GM13977 (cell line): ENCODE results near the gene MAML3.

Experiments
- DNase-seq: peaks from one replicate; pipeline ENCODE4 v3.0.0; 2012; ENCODE audit warnings: low spot score
- CTCF ChIP-seq: IDR thresholded peaks from 2 replicates; pipeline ENCODE4 v1.5.1; 2012; ENCODE audit warnings: mild to moderate bottlenecking, control low read depth; ENCODE audit not compliant: insufficient read depth; ENCODE audit errors: extremely low read depth, missing control alignments
- in situ Hi-C: fragments of 300-500 bp; cut with MboI; formaldehyde crosslinking; loops from one replicate; pipeline ENCODE4 v1.12.0; 2022; ENCODE audit warnings: low sequenced_read_pairs, low pct_unique_long_range_greater_than_20kb, mixed read lengths, inconsistent platforms; ENCODE audit not compliant: unreplicated experiment

Gene MAML3

DNA sequence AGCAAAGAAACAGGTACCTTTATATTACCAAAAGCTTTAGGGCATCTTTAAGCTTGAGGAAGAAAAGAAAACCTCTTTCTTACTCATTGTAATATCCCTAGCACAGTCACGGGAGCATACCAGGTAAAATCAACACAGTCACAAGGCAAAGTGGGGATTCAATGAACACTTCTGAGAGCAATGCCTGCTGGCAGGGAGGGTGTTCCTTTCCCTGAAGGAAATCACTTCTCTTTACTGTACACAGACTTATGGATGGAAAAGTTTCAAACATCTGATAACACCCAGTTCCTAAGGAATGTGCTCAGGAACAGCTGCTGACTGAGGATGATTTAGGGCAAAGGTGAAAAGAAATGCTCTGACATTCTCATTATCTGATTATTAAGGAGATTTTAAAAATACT, 94.8 kb downstream of the MAML3 start:
- no peak for DNase-seq
- TF ChIP-seq CTCF = no peak

GRCh38 chr4:140057701-140058100, 96.3 kb downstream of the MAML3 start:
- no peak for TF ChIP-seq CTCF
- in situ Hi-C loops = no loop called here
- no peak for DNase-seq

More for the DNA sequence above, 94.8 kb downstream of the MAML3 start:
- in situ Hi-C loops = no loop called here

- DNase-seq = no peak
- no peak for TF ChIP-seq CTCF
- in situ Hi-C loops = no loop called here
Measured at GRCh38 chr4:140056015-140056414, 98.0 kb downstream of the MAML3 start.

GRCh38 chr4:140054861-140055260, 99.1 kb downstream of the MAML3 start:
- TF ChIP-seq CTCF = no peak
- in situ Hi-C loops = no loop called here
- no peak for DNase-seq

DNA sequence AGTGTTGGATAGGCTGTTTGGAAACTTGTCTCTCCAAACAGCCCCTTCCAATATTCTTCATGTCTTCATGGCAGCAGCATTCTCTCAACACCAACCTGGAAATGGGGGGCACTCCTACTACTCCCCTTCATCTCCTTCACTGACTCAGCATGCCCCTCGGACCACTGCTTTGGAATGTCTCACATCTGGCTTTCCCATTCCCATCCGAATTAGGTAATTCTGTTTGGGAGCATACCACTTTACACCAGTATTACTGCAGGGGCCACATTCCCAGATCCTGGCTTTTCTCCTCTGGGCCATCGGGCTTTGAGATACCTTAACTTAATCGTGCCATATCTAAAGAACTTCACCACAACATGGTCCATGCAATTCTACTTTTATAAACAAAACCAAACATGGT, 100.8 kb downstream of the MAML3 start:
- in situ Hi-C loops = no loop called here
- no peak for TF ChIP-seq CTCF
- DNase-seq = no peak

- TF ChIP-seq CTCF = peak; percentile 43
- peak; percentile 21 for DNase-seq
- in situ Hi-C loops = no loop called here
Measured at GRCh38 chr4:140052050-140052449, 101.9 kb downstream of the MAML3 start.
